Measurements from ENCODE around the gene DVL1.

The DVL1 gene

GRCh38 chr1:1341549-1342021 lies 7.6 kb downstream of the DVL1 start:
- TF ChIP-seq, protein P1, sequence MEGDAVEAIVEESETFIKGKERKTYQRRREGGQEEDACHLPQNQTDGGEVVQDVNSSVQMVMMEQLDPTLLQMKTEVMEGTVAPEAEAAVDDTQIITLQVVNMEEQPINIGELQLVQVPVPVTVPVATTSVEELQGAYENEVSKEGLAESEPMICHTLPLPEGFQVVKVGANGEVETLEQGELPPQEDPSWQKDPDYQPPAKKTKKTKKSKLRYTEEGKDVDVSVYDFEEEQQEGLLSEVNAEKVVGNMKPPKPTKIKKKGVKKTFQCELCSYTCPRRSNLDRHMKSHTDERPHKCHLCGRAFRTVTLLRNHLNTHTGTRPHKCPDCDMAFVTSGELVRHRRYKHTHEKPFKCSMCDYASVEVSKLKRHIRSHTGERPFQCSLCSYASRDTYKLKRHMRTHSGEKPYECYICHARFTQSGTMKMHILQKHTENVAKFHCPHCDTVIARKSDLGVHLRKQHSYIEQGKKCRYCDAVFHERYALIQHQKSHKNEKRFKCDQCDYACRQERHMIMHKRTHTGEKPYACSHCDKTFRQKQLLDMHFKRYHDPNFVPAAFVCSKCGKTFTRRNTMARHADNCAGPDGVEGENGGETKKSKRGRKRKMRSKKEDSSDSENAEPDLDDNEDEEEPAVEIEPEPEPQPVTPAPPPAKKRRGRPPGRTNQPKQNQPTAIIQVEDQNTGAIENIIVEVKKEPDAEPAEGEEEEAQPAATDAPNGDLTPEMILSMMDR (conservative IDR thresholded peaks at IDR 0.05): no peak
- H3K27ac ChIP-seq: no peak overlapping the region

DNA sequence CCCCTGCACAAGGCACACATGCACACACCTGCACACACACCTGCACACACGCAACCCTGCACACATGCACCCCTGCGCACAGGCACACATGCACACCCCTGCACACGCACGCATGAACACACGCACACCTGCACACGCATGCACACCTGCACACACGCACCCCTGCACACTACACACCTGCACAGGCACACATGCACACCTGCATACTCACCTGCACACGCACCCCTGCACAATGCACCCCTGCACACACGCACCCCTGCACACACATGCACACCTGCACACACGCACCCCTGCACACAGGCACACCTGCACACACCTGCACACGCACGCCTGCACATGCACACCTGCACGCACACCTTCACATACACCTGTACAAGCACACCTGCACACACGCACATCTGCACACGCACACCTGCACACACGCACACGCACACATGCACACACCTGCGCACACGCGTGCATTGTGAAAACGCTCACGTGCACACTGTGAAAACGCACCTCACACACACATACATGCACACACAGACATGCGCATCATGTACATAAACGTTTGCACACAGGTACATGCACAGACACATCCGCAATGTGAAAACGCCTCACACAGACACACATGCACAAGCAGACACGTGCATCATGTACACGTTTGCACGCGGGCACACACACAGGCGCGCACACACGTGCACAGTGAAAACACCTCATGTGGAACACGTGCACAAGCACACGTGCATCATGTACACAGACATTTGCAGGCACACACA lies 8.2 kb downstream of the DVL1 start:
- H3K27ac ChIP-seq: no peak overlapping the region
- TF ChIP-seq, protein P1 (conservative IDR thresholded peaks at IDR 0.05): no peak

DNA sequence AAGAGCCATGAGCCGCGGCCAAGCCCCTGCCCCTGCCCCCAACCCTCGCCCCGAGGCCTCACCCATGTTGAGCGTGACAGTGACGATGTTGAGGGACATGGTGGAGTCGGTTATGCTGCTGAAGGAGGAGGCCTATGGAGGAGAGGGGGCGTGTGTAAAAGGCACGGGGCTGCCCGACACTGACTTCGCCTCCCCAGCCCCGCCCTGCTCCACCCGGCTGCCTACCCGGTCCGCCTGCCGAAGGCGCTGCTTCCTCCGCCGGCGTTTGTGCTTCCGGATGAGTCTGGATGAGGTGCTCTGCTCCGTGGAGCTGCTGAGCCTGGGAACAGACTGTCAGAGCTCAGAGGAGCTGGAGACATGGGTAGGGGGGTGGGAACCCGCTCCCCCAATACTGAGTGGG lies 9.0 kb downstream of the DVL1 start:
- no peak overlapping the region for H3K27ac ChIP-seq
- TF ChIP-seq, protein P1 (conservative IDR thresholded peaks at IDR 0.05): no peak

- no peak overlapping the region for H3K27ac ChIP-seq
- TF ChIP-seq, protein P1 (conservative IDR thresholded peaks at IDR 0.05): no peak
Measured at GRCh38 chr1:1338278-1338677, 10.9 kb downstream of the DVL1 start.

DNA sequence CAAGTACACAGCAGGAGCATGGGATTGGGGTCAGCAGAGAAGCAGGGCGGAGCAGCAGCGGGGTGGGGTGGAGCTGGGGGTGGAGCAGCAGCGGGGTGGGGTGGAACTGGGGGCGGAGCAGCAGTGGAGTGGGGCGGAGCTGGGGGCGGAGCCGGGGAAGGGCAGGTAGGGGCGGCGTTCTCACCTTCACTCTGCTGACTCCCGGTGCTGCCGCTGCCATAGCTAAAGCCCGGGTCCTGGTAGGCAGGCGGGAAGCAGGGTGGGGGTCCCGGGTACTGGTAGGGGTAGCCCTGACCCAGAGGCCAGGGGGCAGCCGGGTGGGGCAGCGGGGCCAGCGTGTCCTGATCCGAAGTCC lies 11.4 kb downstream of the DVL1 start:
- TF ChIP-seq, protein P1 (conservative IDR thresholded peaks at IDR 0.05): no peak

GRCh38 chr1:1336931-1337792 lies 12.1 kb downstream of the DVL1 start:
- TF ChIP-seq, protein P1 (conservative IDR thresholded peaks at IDR 0.05): no peak
- no peak overlapping the region for H3K27ac ChIP-seq

More for the DNA sequence above, 11.4 kb downstream of the DVL1 start:
- no peak overlapping the region for H3K27ac ChIP-seq

GRCh38 chr1:1336446-1336845 lies 12.8 kb downstream of the DVL1 start:
- no peak overlapping the region for H3K27ac ChIP-seq
- TF ChIP-seq, protein P1 (conservative IDR thresholded peaks at IDR 0.05): no peak
